Activated naive CD4-positive, alpha-beta T cell (primary cell): ENCODE data around the gene TEAD1.

ENCODE experiments used
- DNase-seq, 4 experiments: peaks; one replicate each; lab custom pipeline; 2025; lab: John Stamatoyannopoulos, UW

TEAD1 gene

DNA sequence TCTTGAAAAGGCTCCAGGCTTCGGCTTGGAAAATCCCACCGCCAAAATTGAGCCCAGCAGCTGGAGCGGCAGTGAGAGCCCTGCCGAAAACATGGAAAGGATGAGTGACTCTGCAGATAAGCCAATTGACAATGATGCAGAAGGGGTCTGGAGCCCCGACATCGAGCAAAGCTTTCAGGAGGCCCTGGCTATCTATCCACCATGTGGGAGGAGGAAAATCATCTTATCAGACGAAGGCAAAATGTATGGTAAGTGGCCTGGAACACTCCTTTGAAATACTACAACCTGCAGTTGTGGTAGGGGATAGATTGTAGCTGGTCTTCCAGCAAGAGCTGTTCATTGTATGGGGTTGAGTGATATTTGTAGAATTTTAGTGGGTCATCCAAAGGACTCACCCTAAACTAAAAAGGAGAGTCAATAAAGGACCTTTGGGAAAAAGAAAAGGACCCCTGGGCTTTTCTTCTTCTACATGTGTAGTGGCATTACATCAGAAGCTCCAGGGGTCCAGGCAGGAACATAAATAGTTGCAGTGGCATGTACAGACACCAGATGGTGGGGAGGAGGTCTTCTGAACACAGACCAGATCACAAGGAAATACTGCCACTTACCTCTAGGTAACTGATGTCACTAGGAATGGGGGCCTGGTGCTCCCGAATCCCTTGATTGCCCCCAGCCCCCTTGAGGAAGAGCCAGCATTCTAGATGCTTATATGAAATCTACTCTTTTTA is 90.1 kb downstream of the TEAD1 start:
- no peak for DNase-seq

GRCh38 chr11:12765428-12765827 is 91.2 kb downstream of the TEAD1 start:
- DNase-seq = no peak

DNA sequence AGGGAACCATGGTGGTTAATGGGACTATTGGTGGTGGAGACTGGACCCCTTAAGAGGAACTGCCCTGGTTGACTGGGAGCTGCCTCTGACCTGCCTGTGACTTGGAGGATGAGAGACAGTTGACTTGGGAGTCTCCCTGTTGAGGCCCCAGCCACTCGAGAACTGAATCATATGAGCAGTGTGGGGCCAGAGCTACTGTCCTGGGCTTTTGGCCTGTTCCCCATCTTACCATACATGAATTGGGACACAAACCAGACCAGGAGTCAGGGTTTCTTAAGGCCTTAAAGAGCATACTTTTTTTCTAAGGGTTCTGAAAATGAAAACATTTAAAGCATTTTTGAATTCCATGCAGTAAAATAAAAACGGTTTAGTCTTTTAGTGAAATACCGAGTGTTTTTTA is 92.8 kb downstream of the TEAD1 start:
- no peak for DNase-seq

DNA sequence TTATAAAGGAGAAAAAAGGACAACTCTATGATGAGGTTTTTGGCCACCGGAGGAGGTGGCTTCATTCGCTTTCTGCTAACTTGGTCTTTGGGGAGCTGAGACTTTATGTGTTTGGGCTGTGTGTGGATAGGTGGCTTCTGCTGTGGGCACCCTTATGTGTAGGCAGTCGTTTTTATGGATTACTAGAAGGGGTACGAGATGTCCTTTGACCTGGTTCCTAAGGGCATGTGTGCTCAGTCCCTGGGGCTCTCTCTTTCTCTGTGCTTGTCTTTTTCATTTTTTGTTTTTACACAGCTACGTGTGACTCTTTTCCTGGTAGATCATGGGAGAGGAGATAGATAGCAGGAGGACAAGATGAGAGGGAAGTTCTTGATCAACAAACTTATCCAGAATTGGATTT is 93.4 kb downstream of the TEAD1 start:
- DNase-seq = no peak

DNA sequence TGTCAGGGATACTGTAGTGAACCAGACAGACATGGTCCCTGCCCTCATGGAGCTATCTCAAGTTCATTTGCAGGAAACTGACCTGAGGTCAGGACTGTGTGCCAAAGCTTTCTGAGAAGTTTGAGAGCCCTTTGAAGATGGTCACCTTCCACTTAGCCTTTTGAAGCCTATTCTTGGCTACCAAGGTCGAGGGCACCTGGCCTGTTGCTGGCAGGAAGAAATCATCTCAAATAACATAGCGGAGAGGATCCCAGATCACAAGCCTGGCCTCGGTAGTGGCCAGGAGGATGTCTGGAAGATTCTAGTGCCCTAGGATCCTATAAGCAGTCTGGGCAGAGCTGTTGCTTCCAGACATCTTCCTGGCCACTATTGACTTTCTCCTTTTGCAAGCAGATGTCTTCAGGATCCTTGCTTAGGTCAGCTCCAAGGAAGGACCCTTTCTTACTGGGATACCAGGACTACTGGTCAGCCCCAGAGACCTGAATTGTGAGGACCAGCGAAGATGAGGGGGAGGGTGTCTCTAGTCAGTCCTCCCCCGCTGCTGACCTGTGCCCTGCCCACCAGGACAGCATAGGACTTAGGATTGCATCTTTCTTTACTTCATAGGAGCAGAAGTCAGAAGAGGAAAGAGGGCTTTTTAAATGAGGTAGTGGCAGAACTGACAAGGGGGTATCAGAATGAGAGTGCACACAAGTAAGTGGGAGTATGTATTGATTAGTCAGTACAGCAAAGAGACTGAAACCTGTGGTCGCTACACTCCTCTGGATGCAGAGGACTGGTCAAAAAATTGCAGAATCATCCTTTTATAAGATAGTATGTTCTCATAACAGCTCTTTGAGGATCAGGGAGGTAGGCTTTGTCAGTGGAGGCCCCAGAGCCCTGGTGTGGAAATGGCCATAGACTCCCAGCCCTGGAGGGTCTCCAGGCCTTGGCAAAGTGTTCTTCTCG is 94.8 kb downstream of the TEAD1 start:
- no peak for DNase-seq

GRCh38 chr11:12769834-12770345 is 95.7 kb downstream of the TEAD1 start:
- no peak for DNase-seq

- DNase-seq = no peak
Measured at GRCh38 chr11:12770435-12770834, 96.2 kb downstream of the TEAD1 start.

DNA sequence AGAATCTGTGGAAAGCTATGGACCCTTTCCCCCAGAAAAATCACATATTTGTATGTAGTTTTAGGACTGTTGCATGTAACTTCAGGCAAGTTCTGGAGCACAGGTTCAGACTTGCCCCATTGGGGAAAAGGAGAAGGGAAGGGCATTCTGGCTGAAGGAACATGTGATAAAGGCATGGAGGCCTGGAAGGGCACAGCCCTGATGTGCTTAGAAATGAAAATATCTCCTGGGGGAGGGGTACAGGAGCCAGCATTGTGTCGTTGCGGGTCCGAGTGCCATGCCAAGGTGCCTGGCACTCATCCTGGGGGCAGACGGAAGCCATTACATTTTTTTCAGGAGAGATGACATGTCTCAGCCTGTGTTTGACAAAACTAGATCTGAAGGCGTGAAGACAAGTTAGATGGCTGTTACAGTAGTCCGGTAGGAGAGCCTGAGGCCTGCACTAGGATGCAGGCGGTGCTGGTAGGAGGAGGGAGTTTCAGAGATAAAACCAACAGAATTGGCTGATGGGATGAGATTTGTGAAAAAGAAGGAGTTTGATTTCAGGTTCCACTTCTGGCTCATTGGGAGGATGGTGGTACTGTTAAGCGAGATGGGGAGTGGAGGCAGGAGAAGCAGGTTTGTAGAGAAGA is 96.9 kb downstream of the TEAD1 start:
- DNase-seq = no peak

GRCh38 chr11:12771875-12772274 is 97.7 kb downstream of the TEAD1 start:
- no peak for DNase-seq

- no peak for DNase-seq
Measured at GRCh38 chr11:12772324-12772723, 98.1 kb downstream of the TEAD1 start.

GRCh38 chr11:12773591-12773990 is 99.4 kb downstream of the TEAD1 start:
- DNase-seq = no peak

GRCh38 chr11:12775955-12776354 is 101.7 kb downstream of the TEAD1 start:
- DNase-seq = no peak

DNA sequence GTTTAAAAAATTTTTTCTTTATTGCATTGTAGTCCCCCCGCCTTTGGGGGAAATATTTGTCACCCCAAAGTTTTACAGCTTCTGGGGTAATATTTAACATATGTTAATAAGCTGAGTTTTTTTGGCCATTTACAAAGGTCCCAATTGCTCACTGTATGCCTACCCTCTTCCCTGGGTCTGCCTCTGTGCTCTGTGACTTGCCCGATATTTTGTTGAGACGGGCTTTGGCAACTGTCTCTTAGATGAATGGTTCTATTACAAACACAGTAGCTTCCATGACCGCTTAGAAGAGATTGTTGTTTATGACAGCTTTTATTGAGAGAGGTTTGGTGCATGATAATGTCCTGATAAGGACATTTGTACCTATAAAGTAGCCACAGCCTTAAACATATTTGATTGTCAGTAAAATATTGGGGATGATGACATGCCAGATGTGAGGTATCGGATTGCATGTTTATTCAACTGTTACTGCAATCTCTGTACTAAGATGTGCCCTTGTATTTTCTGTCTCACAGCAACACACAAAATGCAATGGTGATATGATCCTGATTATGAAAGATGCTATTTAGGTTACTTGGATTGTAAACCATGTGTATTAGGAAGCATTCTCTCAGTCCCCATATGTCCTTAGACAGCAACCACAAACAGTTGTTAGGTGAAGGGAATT is 103.1 kb downstream of the TEAD1 start:
- no peak for DNase-seq

DNA sequence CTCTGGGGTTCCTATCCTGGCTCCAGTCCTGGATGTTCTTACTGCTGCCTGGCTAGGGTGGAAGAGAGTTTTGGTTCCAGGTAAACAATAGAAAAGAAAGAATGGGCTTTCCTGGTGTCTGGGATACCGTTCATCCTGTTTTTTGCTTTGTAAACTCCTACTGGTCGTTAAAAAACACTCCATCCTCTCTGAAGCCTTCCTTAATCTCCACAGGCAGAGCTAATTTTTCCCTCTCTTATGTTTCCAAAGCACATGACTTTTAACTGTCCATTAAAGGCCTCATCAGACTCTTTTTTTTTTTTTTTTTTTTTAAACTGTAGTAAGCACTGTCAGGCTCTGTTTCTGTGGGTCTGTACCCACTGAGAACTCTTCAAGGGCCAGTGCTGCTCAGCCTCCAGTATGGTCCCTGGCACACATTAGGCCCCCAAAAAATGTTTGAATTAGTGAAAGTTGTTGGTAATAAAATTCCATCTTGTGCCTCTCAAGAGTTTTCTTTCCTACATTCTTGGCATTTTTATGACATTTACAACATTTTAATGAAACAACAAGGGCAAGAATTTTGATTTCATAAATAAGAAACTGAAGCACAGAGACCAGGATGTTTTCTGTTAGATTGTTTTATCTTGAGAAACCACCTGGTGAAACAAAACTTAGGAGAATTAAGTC is 104.2 kb downstream of the TEAD1 start:
- no peak for DNase-seq

- no peak for DNase-seq
Measured at GRCh38 chr11:12783765-12784164, 109.5 kb downstream of the TEAD1 start.

DNA sequence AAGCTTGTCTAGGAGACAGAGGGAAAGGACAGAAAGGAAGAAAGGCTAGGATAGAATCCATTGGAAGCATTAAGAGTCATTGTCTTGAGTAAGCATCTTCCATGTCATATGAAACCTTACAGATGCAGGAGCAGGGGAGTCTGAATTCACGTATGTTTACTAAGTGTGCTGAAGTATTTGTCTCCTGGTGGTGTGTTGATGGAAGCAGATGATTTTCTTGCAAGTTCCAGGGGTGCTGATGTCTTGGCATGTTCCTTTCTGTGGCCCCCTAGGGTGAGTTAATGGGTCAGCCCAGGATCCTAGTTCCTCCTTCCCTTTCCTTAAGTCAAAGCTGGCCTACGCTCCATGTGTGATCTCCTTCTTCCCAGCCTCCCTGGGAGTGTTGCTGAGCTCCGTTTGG is 110.2 kb downstream of the TEAD1 start:
- no peak for DNase-seq

- DNase-seq = no peak
Measured at GRCh38 chr11:12784987-12785386, 110.8 kb downstream of the TEAD1 start.

GRCh38 chr11:12785901-12786300 is 111.7 kb downstream of the TEAD1 start:
- DNase-seq = no peak

DNA sequence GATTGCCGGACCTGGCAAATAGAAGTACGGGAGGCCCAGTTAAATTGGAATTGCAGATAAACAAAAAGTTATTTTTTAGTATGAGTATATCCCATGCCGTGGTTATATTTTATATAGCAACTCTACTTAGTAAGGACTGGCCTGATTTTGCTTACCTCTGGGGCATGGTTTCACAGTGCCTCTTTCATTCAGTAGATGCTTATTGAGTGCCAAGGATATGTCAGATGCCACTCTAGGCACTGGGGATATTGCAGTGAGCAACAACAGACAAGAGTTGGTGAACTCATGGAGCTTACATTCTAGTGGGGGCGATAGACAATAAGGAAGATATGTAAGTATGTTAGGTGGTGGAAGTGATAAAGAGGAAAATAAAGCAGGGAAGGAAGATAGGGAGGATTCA is 112.2 kb downstream of the TEAD1 start:
- DNase-seq = no peak

DNA sequence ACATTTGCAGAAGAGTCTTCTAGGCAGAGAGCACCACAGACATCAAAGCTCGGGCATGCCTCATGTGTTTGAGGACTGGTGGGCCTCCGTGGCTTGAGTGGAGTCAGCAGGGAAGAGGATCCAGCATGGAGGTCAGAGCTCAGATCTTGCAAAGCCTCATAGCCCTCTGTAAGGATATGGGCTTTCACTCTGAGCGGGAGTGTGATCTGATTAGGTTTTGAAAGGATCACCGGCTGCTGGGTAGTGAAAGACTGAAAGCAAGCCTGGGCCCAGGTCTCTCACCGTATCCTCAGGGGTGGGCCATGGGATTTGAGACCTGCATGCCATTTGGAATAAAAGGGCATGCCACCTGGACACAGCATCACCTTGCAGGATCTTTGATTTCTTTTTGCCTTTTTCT is 112.7 kb downstream of the TEAD1 start:
- no peak for DNase-seq

DNA sequence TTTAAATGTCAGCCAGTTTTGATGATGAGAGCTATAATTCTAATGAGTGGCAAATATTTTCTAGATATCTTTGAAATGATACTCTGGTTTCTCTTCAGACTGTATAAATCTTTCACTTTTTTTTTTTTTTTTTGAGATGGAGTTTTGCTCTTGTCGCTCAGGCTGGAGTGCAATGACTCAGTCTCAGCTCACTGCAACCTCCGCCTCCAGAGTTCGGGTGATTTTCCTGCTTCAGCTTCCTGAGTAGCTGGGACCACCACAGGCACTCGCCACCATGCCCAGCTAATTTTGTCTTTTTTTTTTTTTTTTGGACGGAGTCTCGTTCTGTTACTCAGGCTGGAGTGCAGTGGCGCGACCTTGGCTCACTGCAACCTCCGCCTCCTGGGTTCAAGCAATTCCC is 113.6 kb downstream of the TEAD1 start:
- DNase-seq = no peak

DNA sequence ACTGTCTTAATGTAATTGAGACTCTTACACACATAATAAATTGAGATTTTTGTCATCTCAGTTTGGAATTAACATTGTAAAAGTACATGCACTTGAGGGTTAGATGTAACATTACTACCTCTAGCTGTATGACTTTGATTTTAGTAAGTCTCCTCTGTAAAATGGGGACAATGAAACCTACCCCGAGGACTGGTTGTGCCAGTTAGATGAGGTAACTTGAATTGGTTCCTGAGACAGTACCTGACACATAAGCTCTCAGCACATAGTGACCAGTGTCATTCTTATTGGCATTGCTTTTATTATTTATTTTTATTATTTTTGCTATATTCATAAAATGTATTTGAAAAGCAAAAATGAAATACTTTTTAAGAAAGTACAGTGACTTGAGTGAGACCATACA is 114.8 kb downstream of the TEAD1 start:
- DNase-seq = no peak
